Endometrial microvascular endothelial cells (primary cell): ENCODE results near the gene EHMT1. TPM values are rescaled to one million over a fixed set of nuclear protein-coding genes. Genes with fewer than 3 reads are reported as not detected.

Source experiments
- in situ Hi-C: cut with HindIII; loops from 2 replicates; pipeline ENCODE4 v1.10.0; 2017; ENCODE audit warnings: low sequenced_read_pairs, low pct_unique_long_range_greater_than_20kb; ENCODE audit errors: inconsistent ontology term
- total RNA-seq: library from RNA; depleted of rRNA; stranded (reverse); fragments of >200 nt; gene quantifications from one replicate; pipeline ENCODE4 v1.2.3, GENCODE V29; 2015; ENCODE audit errors: inconsistent ontology term

EHMT1 gene
- total RNA-seq, 1 donor from 2014 or later = 69.0 TPM

DNA sequence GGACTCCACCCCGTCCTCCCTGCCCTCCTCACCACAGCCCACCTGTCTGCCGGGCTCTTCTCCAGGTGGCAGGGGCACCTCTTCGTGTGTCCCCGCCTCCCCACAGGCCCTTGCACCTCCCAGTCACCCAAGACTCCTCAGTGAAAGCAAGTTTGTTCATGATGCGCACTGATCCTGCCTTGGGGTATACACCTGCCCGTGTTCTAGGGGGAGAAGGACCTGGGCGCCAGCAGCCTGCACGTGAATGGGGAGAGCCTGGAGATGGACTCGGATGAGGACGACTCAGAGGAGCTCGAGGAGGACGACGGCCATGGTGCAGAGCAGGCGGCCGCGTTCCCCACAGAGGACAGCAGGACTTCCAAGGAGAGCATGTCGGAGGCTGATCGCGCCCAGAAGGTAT lies 124.9 kb downstream of the EHMT1 start:
- in situ Hi-C loops = no loop called here

DNA sequence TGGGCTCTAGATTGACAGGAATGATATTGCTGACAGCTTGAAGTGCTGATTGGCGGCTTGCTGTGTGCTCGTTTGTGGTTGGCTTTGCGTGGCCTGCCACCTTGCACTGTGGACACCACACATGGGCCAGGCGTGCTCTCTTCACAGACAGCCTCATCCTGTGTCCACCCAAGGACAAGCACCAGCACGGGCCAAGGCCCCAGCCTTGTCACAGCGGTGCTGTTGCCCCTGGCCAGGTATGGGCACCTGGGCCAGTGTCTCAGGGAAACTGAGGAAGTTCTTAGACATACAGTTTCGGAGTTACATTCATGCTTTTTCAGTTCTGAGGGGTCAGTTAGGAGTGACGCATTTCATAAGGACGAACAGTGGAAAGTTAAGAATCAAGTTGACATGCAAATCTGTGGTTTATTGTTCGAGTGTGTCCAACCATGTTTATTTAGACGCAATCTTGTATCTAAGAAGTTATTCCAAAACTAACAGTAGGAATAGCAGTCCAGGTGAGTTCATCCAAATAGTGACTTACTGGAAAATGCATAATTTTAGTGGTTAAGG lies 125.9 kb downstream of the EHMT1 start:
- in situ Hi-C loops = no loop called here

DNA sequence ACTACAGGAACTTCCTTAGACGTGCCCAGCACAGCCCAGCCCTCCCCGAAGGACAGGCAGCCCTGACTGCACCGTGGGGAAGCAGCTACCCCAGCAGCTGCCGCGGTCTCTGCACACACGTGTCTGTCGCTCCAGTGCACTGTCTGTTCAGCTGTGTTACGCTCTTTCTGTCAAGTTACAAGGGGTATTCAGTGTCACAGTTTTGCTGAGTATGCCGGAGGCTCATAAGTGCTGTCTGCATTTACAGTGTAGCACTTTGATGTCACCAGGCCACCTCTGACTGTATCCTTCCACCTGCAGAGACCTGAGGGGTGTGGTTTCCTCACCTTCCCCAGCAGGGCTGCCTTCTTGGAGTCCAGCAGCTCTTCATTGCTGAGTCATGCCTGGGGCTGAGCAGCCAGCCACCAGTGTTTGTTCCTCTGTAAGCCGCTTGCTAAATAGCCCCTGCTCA lies 126.8 kb downstream of the EHMT1 start:
- in situ Hi-C loops = no loop called here

DNA sequence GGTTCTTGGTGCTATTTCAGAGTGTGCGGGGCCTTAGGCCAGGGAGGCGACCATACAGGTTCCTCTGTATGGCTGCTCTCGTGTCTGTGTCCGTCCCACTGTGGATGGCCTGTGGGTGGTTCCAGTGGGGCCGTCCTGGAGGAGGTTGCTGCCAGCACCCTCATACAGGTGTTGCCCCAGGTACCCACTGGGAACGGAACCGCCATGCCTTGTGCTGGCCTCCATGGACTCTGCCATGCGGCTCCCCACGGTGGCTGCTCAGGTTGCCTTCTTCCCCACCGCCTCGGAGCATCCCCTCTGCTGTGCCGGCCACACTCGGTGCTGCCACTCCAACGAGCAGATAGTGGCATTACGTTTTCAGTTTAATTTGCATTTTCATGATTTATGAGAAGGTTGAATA lies 129.5 kb downstream of the EHMT1 start:
- in situ Hi-C loops = no loop called here

DNA sequence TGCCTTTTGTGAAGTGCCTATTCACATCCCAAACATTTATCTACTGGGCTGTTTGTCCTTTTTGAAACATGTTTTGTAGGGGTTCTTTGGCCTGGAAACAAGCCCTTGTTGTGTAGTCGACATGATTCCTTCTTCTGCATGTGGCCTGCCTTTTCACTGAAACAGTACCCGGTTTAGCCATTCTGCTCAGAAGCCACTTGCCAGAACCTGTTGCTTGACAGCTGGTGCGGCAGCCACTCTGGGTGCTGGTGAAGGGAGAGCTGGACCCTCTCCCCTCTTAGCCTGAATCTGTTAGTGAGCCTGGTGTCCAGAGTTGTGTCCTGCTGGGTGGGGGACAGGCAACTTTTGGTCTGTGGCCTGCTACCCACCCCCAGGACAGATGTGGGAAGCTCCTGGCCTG lies 129.9 kb downstream of the EHMT1 start:
- in situ Hi-C loops = no loop called here

DNA sequence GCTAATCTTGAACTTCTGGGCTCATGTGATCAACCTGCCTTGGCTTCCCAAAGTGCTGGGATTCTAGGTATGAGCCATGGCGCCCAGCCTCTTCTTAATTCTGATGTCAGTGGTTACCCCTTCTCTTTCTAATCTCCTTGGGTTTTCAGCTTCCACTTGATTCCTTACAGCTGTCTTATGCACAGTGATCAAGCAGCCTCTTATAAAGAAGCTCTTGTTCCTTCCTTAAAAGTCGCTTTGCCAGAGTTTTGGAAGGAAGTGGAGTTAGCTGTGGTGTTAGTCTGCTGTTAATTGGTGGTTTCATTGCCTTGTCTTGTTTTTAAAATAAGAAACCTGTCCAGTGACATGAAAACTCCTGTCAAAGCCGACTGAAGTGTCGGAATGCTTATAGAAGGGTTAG lies 130.7 kb downstream of the EHMT1 start:
- in situ Hi-C loops = no loop called here

DNA sequence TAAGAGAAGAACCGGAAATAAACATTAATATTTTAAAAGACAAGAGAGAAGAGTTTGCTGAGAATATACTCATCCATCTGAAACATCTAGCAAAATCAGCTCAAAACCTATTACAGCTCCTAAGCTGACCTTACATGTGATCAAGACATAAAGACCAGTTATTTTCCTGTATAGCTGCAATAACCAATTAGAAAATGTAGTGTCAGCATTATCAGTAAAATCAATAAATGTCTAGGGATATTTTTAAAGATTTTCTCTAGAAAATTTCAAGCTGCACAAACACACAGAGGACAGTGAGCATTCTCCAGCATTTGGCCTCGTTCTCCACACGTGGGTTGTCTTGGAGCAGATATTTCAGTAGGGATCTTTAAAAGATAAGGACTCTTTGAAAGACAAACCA lies 131.2 kb downstream of the EHMT1 start:
- in situ Hi-C loops = no loop called here

DNA sequence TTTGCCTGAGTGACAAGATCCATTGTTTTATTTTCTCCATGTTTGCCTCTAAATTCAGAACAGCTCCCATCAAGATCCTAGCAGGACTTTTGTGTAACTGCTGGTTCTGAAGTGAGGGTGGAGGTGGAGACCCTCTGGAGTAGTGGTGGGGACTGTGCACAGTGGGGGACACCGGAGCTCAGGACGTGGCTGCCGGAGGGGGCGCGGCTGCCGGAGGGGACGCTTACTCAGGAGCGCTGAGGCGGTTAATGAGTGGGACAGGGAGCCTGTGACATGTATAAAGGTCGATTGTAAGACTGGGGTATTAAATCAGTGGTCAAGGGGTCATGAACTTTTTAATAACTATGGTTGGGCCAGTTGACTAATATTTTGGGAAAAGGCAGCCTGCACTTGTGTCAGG lies 131.8 kb downstream of the EHMT1 start:
- in situ Hi-C loops = no loop called here

DNA sequence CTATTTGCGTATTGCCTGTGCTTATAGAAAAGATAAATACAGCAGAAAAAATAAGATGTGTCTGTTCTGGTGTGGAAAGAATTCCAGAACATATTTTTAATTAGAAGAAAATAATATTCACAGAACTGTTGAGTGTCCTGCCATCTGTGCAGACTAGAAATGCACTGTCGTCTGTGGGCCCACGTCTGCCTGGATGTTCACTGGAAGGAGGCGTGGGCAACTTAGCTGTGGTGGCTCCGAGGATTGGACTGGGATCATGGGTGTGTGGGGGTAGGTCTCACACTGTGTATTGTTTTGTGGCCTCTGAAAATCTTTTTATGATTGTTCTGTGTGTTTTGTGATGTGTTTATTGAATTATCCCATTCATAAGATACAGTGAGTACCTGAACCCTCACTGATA lies 132.8 kb downstream of the EHMT1 start:
- in situ Hi-C loops = no loop called here

DNA sequence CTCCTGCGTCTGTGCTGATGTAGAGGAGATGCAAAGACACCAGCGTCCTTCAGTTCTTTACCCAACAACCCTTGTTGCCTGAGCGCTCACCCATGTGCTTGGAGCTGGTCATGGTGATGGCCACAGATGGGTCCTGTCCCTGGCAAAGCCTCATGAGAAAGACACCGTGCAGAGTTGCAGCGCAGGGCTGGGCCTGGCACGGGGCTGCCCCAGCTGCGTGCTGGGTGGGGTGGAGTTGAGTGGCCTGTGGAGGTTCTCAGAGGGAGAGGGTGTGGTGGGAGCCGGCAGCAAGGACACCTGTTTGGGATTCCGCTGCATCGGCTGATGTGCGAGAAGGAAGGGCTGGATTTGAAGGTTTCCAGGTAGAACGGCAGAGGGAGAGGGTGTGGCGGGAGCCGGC lies 133.6 kb downstream of the EHMT1 start:
- in situ Hi-C loops = no loop called here

DNA sequence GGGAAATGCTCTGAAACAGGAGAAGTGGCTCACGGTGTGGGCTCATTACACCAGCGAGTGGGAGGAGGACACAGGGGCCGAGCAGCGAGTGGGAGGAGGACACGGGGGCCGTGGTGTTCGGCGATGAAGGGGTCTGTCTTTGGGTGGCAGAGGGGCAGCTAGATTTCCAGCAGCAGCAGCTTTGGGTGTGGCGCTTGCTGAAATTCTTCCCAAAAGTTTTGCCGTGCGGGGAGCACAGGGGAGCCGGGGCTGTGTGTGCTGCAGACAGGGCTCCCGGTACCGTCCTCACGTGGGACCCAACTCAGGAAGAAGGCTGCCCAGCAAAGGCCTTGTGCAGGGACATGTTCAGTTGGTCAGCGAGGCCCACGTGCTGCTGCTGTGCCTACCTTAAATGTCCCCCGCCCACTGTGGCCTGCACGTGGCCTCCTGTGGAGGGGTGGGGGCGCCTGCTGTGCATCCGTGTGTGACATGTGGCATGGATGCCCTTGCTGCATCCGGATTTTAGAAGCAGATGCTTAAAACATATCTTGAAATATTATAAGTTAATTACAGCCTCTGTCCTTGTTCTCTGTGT lies 134.5 kb downstream of the EHMT1 start:
- in situ Hi-C loops = no loop called here

DNA sequence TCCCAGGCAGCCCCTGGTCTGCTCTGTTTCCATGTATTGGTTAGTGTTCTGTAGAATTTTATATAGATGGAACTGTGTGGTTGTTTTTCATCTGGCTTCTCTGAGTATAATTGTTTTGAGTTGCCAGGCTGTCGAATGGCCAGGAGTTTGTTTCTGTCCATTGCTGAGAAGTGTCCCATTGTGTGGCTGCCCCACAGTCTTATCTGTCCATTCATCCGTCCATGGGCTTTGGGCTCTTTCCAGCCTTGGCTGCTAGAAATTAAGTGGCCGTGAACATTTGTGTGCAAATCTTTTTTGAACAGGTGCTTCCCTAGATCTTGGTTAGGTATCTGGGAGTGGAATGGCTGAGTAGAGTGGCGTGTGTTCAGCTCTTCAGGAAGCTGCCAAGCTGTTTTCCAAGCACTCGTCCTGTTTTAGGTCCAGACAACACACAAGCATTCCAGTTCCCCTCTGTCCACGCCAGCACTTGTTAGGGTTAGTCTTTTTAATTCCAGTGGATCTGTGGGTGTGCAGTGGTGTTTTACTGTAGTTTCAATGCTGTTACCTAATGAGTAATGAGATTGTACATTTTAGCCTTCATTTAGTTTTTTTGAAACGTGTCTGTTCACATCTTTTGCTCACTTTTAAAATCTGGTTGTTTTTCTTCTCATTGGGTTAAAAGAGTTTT lies 136.6 kb downstream of the EHMT1 start:
- in situ Hi-C loops = no loop called here

DNA sequence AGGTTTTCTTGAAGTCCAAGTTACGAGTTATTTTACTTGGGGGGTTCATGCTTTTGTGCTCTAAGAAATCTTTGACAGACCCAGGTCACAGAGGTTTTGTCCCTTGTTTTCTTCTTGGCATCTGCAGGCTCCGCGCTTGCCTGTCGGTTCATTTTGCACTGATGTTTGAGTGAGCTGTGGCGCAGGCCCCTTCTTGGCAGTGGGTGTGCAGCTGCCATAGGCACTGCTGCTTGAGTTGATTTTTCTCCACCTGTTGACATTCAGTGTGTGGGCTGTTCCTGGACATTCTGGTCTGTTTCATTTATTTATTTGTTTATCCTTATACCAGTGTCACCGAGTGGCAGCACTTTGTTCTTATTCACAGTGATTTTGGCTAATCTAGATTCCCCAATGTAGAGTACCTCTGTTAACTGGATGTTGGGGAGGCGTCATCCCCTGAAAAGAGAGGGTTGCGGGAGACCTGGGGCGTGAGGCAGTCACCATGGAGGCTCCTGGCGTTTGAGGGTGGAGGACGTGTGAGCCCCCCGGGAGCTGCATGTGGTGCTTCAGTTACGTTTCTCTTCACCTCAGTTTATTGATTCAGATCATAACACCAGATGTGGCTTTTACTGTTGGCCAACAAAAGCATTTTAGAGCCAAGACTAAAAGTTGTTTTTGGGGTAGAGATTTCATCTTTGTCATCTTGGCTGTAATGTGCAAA lies 137.4 kb downstream of the EHMT1 start:
- in situ Hi-C loops = no loop called here

DNA sequence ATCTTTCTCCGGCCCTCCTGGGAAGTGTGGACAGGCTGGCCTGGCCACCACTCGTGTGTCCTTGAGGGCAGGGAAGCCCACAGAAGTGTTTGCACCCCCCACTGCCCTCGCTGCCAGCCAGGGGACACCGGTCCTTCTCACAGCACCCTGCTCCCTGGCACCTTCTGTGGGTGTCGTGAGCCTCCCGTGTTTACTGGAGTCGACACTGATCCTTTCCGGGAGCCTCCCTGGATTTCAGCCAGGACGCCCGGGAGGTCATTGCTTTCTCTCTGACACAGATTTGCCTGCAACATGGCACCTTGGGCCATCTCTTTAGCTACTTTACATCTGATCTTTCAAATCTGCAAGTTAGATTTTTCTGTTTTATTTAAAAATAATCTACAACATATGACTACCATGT lies 138.3 kb downstream of the EHMT1 start:
- in situ Hi-C loops = no loop called here

DNA sequence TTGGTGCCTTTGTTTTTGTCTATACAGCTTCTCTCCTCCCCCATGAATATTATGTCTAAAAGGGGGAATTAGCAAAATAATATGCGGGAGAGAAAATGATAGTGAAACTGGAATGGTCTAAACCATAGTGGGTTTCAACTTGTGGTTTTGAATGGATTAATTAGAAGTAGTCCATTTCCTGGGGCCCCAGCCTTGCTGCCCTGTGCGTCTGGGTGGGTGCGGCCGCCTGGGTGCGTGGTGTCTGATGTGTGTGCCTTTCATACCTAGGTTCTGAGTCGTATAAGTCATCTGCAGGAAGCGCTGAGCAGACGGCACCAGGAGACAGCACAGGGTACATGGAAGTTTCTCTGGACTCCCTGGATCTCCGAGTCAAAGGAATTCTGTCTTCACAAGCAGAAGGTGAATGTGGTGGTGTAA lies 138.8 kb downstream of the EHMT1 start:
- in situ Hi-C loops = no loop called here

DNA sequence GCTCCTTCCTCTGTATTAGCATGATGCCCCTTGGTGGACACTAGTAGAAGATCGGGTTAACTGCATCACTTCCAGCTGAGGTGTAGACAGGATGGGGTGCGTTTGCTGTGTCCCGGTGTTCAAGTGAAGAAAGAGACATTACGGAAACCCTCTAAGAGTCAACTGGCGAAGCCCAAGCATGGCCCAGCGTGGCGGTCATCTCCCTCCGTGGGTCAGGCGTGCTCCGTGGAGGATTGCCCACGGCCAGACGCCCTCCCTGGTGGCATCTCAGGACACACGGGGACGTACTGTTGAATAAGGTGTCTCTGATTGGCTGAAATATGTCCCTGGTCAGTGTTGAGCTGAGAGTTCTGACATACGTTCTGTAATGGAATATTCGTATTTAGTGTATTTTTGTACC lies 139.3 kb downstream of the EHMT1 start:
- in situ Hi-C loops = no loop called here

DNA sequence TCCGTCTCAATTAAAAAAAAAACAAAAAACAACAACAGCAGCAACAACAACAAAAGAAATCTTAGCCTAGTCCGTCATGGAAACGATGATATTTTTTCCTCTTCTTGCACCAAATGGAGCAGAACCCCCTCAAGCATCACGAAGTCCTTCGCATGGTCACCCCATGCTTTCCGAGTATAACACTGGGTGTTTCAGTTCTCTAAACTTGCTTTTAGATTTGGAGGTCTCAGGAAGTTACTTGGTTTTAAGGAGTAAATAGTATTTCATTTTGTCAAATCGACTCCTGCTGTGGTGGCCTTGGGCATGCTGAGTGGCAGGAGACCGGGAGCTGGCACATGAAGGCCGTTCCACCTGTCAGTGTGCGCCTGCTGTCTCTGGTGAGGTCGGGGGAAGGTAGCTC lies 140.3 kb downstream of the EHMT1 start:
- in situ Hi-C loops = no loop called here

DNA sequence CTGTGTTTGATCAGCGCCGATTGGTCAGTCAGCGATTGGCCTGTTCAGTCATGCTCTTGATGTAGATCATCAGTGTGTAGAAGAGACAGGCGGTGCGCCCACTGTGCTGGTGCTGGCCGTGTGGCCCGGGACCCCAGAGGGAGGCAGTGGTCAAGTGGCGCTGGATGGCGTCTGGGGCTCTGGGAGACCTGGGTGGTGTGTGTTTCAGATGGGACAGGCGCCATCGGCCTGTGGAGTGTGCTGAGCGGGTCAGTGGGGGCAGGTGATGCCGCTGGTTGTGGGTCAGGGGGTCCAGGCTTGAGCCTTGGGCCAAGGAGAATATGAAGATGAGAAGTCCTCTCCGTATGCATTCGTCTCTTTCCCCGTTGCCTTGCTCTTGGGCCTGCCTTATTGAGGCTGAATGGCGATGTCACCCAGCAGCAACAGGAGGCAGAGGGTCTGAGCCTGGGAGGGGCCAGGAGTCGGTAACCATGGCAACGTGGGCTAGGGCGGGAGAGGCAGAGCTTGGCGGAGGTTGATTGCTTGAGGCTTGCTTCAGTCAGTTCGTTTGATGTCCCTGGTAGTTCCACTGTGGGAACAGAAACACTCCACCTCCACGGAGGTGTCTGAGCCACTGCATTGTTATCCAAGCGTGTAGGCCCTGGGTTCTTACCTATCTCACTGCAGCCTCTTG lies 141.0 kb downstream of the EHMT1 start:
- in situ Hi-C loops = no loop called here

DNA sequence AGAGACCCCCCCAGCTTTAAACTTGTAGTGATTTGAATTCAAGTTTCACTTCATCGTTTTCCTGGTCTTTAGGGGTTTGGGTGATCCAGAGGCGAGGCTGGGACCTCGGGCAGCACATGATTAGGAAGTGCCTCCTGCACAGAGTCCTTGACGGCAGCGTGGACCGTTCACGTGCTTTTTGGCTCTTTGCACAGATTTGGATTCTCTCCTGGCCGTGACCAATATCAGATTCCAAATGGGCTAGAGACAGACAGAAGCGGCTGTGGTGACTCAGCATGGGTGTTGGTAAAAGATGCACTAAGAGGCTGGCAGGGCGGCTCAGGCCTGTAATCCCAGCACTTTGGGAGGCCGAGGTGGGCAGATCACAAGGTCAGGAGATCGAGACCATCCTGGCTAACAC lies 141.6 kb downstream of the EHMT1 start:
- in situ Hi-C loops = no loop called here

DNA sequence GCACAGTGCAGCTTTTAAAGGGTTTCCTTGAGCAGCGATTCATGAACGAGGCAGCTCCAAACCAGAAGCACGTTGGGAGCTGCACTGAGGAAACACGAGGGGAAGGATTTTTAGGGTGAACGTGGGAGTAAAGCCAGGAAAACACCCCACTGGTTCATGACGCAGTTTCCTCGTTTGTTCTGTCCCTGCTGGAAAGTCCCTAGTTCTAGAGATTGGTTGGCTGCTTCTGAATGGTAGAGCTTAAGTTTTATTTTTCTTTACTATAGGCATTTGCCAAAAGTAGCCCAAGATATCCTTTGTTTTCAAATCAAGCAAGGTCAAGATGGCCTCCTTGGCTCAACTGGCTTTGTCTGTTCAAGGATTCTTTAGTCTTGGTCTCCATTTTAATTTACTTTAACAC lies 142.2 kb downstream of the EHMT1 start:
- in situ Hi-C loops = no loop called here
